ENCODE measurements around the gene VCL.
"Not testable (repeated sequence)": the region's sequence is repeated elsewhere in the genome, so short reads cannot be mapped to it uniquely, and the experiment has no call there.

VCL gene

GRCh38 chr10:73971636-73972354 is 26.1 kb upstream of the VCL start:
- DNase-seq (ENCODE audit: low read depth in 1 of 2, low spot score in 1 of 2) = no peak

- DNase-seq (ENCODE audit: low read depth in 1 of 2, low spot score in 1 of 2) = no peak
Measured at GRCh38 chr10:73973427-73973826, 24.5 kb upstream of the VCL start.

GRCh38 chr10:73974309-73974946 is 23.5 kb upstream of the VCL start:
- DNase-seq (ENCODE audit: low read depth in 1 of 2, low spot score in 1 of 2) = no peak

- DNase-seq (ENCODE audit: low read depth in 1 of 2, low spot score in 1 of 2) = no peak
Measured at GRCh38 chr10:73975388-73975787, 22.5 kb upstream of the VCL start.

GRCh38 chr10:73979141-73979808 is 18.6 kb upstream of the VCL start:
- no peak for DNase-seq (ENCODE audit: low read depth in 1 of 2, low spot score in 1 of 2)

- no peak for DNase-seq (ENCODE audit: low read depth in 1 of 2, low spot score in 1 of 2)
Measured at GRCh38 chr10:73979809-73980433, 18.0 kb upstream of the VCL start.

- no peak for DNase-seq (ENCODE audit: low read depth in 1 of 2, low spot score in 1 of 2)
Measured at GRCh38 chr10:73981812-73982211, 16.1 kb upstream of the VCL start.

- no peak for DNase-seq (ENCODE audit: low read depth in 1 of 2, low spot score in 1 of 2)
Measured at GRCh38 chr10:73983096-73984047, 14.5 kb upstream of the VCL start.

- no peak for DNase-seq (ENCODE audit: low read depth in 1 of 2, low spot score in 1 of 2)
Measured at GRCh38 chr10:73989594-73990150, 8.2 kb upstream of the VCL start.

- DNase-seq (ENCODE audit: low read depth in 1 of 2, low spot score in 1 of 2) = no peak
Measured at GRCh38 chr10:73991203-73991883, 6.6 kb upstream of the VCL start.

GRCh38 chr10:73991884-73992245 is 6.1 kb upstream of the VCL start:
- DNase-seq (ENCODE audit: low read depth in 1 of 2, low spot score in 1 of 2) = peak; percentile 40 to 62

GRCh38 chr10:73992899-73993788 is 4.8 kb upstream of the VCL start:
- no peak for DNase-seq (ENCODE audit: low read depth in 1 of 2, low spot score in 1 of 2)

GRCh38 chr10:73995035-73995358 is 2.9 kb upstream of the VCL start:
- no peak for DNase-seq (ENCODE audit: low read depth in 1 of 2, low spot score in 1 of 2)

- no peak for DNase-seq (ENCODE audit: low read depth in 1 of 2, low spot score in 1 of 2)
Measured at GRCh38 chr10:73997461-73997786, 492 bp upstream of the VCL start.

- DNase-seq (ENCODE audit: low read depth in 1 of 2, low spot score in 1 of 2) = peak in 1 of 2 donors; percentile 4
Measured at GRCh38 chr10:73998623-73998928, 660 bp downstream of the VCL start.

GRCh38 chr10:73998929-73999691 is 1.2 kb downstream of the VCL start:
- DNase-seq (ENCODE audit: low read depth in 1 of 2, low spot score in 1 of 2) = no peak

GRCh38 chr10:73999703-74000102 is 1.8 kb downstream of the VCL start:
- no peak for DNase-seq (ENCODE audit: low read depth in 1 of 2, low spot score in 1 of 2)

GRCh38 chr10:74000244-74000643 is 2.3 kb downstream of the VCL start:
- DNase-seq (ENCODE audit: low read depth in 1 of 2, low spot score in 1 of 2) = not testable (repeated sequence)
